GM10847 (cell line): ENCODE measurements around the gene KIF26B.

Experiments used
- POLR2A ChIP-seq: IDR thresholded peaks from 2 replicates; pipeline ENCODE4 v1.6.1; 2011; ENCODE audit not compliant: insufficient read length; ENCODE audit errors: extremely low read depth

KIF26B gene

DNA sequence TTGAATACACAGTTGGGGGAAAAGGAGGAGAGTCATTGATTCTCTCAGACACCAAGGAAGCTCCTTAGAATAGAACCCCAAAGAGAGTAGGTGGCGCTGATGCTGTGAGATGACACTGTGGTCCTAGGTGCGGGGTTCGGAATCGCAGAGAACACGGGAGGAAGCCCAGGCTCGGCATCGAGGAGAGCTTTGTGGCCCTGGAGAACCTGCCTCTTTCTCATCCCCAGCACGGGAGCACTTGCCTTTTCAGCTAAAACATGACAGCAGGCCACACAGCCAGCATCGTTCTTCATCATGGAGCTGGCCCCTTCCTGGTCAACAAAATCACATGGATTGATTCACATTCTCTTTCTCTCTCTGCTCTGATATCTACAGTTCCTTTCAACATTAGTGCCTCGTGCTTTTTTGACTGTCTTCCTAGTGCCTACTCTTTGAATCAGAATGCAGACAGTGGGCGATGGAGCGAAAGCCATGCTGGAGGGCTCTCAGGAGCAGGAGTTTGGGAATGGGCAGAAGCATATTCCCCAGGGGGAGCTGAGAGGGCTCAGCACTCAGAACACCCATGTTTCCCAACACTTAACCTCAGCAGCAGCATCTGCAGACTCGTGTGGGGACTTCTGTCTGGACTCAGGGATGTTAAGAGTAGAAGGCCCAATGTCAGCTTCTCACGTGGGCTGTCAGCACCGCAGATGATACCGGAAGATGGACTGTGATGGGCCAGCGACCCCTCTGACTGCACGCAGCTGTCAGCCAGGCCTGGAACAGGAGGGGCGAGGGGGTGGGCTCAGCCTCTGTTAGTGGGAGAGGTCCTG lies 539.4 kb downstream of the KIF26B start:
- TF ChIP-seq POLR2A: no peak

DNA sequence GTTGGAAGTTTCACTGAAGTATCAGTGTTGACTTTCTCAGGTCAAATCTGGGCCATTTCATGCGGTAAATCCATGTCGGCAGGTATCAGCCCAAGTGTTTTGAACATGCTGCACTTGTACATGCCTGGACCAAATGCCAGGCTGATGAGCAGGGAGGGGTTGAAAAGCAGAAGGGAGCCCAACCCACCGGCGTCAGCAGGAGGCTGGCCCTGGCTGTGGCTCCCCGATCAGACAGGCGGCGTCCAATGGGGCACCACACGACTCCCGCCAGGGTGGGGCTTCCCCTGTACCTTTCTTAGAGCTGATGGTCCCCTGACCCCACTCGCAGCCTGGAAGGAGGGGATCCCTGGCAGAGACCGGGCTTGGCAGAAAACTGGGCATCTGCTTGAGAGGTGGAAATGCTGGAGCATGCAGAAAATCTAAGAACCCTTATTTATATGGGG lies 540.0 kb downstream of the KIF26B start:
- TF ChIP-seq POLR2A: no peak

DNA sequence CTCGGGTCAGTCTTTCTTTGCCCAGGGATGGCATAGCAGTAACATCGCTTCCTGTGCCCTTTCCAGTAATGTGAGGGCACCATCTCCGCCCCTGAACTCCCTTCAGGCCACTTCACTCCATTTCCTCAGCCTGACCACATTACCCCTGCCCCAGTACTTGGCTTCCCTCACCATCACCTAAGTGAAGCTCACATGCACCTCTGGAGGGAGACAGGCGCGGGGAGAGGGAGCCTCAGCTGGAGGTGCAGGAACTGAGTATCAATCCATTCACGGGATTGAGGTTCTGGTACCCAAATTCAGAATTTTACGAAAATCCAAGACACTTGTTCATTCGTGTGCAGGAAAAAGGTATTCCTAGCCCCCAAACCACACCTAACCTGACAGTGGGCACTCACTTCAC lies 540.4 kb downstream of the KIF26B start:
- no peak for TF ChIP-seq POLR2A

DNA sequence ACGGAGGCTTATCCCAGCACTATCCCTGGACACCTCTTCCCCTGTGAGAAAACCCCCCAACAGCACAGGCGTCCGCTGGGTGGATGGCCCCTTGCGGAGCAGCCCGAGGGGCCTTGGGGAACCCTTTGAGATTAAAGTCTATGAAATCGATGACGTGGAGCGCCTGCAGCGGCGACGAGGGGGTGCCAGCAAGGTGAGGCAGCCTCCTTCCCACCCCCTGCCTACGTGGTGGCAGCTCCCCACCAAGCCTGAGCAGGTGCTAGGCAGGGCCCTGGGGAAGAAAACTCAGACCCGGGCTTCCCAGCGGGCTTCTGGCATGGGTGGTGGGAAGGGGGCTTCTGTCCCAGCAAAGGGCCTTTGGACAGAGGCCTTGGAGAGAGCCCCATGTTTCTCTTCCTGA lies 543.3 kb downstream of the KIF26B start:
- no peak for TF ChIP-seq POLR2A

DNA sequence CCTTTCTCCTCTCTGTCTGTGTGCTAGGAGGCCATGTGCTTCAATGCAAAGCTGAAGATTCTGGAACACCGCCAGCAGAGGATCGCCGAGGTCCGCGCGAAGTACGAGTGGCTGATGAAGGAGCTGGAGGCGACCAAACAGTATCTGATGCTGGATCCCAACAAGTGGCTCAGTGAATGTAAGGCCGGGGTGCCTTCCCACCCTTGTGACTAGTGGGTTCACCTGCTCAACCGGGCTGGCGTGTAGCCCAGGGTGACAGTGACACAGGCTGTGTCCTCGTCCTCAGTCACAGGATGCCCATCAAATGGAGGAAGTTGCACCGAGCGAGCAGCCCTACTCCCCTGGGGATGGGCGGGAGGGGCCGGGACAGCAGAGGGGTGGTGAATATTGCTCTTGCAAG lies 544.1 kb downstream of the KIF26B start:
- TF ChIP-seq POLR2A: no peak

DNA sequence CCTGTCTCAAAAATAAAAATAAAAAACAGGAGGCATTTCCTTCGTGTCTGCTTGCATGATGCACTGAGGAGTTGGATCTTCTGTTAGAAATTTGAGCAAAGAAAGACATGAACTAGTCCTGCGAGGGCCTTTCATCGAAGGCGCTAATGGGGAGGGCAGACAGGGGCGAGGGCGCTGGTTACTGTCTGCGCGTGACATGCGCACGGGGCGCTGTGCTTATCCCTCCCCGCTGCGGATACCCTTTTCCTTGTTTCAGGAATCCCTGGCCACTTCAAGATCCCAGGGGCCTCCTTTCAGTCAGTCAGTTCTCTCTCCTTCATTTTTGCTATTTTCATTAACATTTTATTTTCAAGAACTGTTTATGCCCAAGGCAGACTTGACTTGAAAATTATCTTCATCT lies 545.8 kb downstream of the KIF26B start:
- no peak for TF ChIP-seq POLR2A

DNA sequence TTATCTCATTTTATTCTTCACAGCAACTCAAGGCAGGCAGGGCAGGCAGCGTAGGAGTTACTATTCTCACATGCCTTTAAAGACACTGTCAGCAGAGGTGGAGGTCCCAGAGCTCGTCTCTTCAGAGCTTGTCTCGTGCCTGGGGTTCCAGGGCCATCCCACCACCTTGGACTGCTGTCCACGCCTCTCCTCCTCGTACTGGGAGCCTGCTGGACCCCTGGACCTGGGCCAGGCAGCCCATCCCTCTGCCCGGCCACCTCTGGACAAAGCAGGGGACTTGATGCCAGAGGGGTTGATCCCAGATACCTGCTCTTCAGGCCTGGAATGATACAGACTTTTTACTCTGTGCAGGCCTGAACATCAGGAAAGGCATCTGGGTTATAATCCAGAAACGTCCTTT lies 546.8 kb downstream of the KIF26B start:
- TF ChIP-seq POLR2A: no peak

DNA sequence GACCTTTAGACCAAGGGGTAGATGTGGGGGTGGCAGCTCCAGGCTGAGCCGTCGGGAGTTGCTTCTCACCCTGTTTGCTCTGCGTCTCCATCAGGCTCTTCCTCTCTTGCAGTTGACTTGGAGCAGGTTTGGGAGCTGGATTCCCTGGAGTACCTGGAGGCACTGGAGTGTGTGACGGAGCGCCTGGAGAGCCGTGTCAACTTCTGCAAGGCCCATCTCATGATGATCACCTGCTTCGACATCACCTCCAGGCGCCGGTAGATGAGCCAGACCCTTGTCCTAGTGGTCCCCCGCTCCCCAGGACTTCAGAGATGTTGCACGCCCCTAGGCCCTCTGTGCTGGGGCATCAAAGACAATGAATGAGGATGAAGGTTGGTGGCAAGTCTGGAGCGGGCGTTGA lies 547.6 kb downstream of the KIF26B start:
- TF ChIP-seq POLR2A: no peak

DNA sequence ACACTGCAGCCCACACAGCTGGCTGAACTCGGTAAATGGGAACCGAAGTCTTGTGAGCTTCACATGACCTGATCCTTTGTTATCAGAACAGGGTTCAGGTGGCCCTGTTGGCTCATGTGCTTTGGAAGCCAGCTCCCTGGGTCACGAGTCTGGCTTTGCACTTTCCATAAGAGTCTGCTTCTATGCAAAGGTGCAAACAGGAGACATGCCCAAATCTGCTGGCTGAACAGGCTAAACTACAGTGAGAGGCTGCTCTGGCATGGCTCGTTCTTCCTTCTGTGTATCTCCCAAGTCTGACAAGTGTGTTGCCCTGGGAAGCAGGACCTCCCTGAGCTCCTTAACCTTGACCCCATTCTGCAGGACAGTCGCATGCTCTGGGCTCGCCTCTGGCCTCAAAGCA lies 549.6 kb downstream of the KIF26B start:
- TF ChIP-seq POLR2A: no peak

DNA sequence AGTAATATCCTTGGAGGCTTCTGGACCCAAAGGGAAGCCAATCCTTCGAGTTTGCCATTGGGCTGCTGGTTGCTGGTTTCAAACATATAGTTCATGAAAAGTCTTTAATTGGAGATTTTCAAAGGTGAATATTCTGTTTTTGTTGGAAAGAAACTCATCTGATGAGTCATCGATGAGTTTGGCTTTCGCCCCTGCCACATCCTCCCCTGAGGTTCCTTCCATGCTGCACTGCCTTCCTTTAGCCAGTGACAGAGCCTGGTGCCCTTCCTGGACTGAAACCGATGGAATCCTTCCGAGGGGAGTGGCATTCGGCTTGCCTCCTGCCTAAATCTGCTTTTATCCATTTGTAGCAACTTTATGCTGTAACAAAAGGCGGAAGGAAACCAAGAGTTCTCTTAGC lies 550.0 kb downstream of the KIF26B start:
- no peak for TF ChIP-seq POLR2A

DNA sequence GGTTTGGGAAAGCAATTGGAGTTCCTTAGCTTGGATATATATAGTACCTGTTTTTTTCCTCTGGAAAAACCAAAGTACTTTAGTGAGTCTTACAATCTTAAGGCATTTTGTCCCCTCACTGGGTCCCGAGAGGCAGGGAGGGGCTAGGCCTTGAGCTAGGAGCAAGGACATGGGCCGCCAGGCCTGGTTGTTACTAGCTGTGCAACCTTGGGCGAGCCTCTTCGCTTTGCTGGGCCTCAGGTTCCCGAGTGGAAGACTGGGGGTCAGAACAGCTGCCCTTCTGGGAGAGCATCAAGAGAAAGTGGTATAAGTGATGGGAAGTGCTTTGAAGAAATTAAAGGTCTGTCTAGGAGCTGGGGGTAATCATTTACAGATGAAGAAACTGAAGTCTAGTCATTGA lies 553.2 kb downstream of the KIF26B start:
- TF ChIP-seq POLR2A: no peak

DNA sequence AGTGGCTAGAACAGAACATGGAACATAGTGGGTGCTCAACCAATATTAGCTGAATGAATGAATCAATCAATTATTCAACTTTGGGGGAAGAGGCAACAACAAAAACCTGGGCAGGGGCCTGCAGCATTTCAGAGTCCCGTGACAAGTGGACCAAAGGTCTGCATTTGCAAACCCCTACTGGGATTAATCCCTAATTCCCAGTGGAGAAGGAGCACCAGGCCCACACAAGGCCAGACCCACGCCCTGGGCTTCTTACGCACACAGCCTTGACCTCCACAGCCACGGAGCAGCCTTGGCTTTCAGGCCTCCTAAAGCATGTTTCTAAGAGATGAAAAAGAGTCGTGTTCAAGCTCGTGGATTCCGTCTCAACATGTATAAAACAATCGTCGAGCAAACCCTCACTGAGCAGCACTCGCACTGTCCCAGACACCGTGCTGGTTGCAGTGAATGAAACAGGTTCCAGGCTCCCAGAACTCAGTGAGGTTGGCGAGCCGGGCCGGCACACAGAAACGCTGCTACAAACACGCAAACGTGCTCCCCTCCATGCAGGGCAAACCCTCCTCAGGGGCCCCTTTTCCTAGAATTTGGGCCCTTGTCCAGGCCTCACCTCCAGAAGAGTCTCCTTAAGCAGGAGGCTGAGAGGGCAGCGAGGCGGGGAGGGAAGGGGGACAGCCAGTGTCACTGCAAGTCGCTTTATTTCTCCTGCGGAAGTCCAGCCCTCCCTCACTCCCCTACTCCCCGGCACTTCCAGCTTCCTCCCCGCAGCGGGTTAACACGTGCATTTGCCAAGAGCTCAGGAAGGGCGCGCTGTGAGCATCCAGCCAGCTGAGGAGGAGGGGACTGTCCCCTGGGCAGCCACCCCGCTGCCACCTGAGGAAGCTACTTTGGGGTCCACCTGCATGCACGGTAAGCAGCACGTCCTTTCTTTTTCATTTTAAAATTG lies 556.4 kb downstream of the KIF26B start:
- no peak for TF ChIP-seq POLR2A

DNA sequence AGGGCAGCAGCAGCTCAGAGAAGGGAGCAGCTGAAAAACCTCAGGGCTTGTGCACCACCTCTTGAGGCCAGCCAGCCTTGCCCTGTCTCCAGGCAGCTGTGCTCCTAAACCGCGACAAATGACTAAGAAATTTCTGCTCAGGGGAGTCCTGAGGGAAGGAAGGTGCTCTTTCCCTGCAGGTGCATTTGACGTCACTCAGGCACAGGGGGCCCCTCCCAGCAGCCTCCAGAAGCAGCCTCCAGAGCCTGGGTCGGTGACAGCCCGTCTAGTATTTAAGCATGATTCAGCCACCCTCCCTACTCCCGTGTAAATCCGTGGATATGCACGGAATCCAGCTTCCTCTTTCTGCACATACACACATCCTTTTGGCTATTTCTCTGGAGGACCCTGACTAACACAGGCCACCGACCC lies 560.5 kb downstream of the KIF26B start:
- no peak for TF ChIP-seq POLR2A

DNA sequence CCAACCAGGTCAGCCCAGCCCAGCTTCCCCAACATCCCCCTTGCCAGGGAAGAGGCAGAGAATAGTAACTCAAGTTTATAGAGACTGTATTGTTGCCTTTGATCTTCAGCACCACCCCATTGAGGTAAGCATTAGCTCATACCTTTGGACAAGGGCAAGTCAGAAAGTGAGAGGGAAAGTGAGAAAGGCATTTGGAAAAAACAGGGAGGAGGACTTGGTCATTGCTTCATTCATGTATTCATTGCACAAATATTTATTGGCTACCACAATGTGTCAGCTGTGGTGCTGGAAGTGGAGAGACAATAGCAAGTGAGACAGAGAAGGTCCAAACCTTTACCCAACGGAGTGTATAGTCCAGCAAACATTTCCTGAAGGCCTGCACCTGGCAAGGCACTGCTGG lies 561.2 kb downstream of the KIF26B start:
- TF ChIP-seq POLR2A: no peak

DNA sequence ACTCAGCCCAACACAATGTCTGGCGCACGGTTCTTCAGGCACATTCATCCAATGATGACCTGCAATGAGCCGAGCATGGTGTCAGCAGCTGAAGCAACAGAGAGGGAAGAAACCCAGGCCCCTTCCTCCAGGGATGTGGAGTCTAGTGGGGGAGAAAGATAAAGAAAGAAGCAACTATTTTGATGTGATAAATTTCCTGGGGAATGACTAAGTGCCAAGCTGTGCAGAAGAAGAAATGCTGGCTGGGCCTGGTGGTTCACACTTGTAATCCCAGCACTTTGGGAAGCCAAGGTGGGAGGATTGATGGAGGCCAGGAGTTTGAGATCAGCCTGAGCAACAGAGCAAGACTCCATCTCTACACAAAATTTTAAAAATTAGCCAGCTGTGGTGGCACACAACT lies 561.8 kb downstream of the KIF26B start:
- no peak for TF ChIP-seq POLR2A

DNA sequence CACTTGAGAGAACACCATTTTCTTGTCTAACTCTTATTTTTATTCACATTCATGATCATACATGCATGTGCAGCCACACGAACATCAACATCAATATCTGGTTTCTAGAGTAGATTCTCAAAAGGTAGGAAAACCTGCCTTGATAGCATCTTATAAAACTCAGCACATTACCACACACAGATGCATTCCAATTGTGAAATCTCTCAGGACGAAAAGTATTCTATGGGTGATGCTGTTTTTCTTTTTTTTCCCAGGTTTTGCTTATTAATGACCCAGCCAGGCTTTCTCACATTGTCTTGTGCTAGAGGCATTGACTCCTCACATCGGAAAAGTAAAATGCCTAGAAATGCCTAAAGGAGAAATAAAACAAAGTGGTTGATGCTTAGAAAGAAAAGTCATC lies 562.8 kb downstream of the KIF26B start:
- no peak for TF ChIP-seq POLR2A
